HG02970 (cell line): Measurements from ENCODE around the gene PAX4.
A peak's percentile ranks its signal among the peaks of the same experiment; 100 is the strongest.

Source experiments
- ATAC-seq: cut with Tn5 transposase; IDR thresholded peaks from one replicate; pipeline ENCODE4 v1.9.1; 2021; ENCODE audit warnings: mild to moderate bottlenecking, moderate library complexity, moderate number of reproducible peaks; ENCODE audit not compliant: unreplicated experiment, low FRiP score

PAX4 gene

GRCh38 chr7:127629268-127629854 is 11.4 kb upstream of the PAX4 start:
- no peak for ATAC-seq

- ATAC-seq = no peak
Observed at GRCh38 chr7:127628445-127628844, 10.5 kb upstream of the PAX4 start.

GRCh38 chr7:127625331-127625730 is 7.4 kb upstream of the PAX4 start:
- no peak for ATAC-seq

GRCh38 chr7:127620406-127621233 is 2.7 kb upstream of the PAX4 start:
- ATAC-seq = no peak

GRCh38 chr7:127619681-127620405 is 1.9 kb upstream of the PAX4 start:
- ATAC-seq = no peak

- ATAC-seq = no peak
Observed at GRCh38 chr7:127618775-127619174, 833 bp upstream of the PAX4 start.

- ATAC-seq = no peak
Observed at GRCh38 chr7:127616724-127617123, 1.2 kb downstream of the PAX4 start.

- no peak for ATAC-seq
Observed at GRCh38 chr7:127612263-127612662, 5.7 kb downstream of the PAX4 start.

- no peak for ATAC-seq
Observed at GRCh38 chr7:127609297-127609696, 8.6 kb downstream of the PAX4 start.

GRCh38 chr7:127608446-127608845 is 9.5 kb downstream of the PAX4 start:
- ATAC-seq = no peak

- no peak for ATAC-seq
Observed at GRCh38 chr7:127600885-127601284, 17.1 kb downstream of the PAX4 start.

GRCh38 chr7:127598318-127598717 is 19.6 kb downstream of the PAX4 start:
- no peak for ATAC-seq

GRCh38 chr7:127595737-127596136 is 22.2 kb downstream of the PAX4 start:
- no peak for ATAC-seq

GRCh38 chr7:127594490-127594889 is 23.5 kb downstream of the PAX4 start:
- no peak for ATAC-seq

GRCh38 chr7:127592550-127592949 is 25.4 kb downstream of the PAX4 start:
- no peak for ATAC-seq

- no peak for ATAC-seq
Observed at GRCh38 chr7:127591591-127591990, 26.4 kb downstream of the PAX4 start.

- no peak for ATAC-seq
Observed at GRCh38 chr7:127591189-127591588, 26.8 kb downstream of the PAX4 start.

GRCh38 chr7:127589896-127590295 is 28.0 kb downstream of the PAX4 start:
- no peak for ATAC-seq

- peak; percentile 0 for ATAC-seq
Observed at GRCh38 chr7:127588697-127589482, 29.1 kb downstream of the PAX4 start.

GRCh38 chr7:127588019-127588696 is 29.8 kb downstream of the PAX4 start, which contains the start of gene ARF5:
TSS of gene ARF5 (plus strand) at chr7:127588411. CDS start at chr7:127588499, 88 bp downstream.
- ATAC-seq = peak; percentile 66
